GM19025 (cell line): ENCODE measurements around the gene BRAT1.
A peak's percentile ranks its signal among the peaks of the same experiment; 100 is the strongest.
"Not testable (repeated sequence)": the region's sequence is repeated elsewhere in the genome, so short reads cannot be mapped to it uniquely, and the experiment has no call there.

ENCODE experiments used
- ATAC-seq: cut with Tn5 transposase; IDR thresholded peaks from one replicate; pipeline ENCODE4 v1.9.1; 2021; ENCODE audit warnings: mild to moderate bottlenecking, low read depth, moderate library complexity; ENCODE audit not compliant: unreplicated experiment

The BRAT1 gene

DNA sequence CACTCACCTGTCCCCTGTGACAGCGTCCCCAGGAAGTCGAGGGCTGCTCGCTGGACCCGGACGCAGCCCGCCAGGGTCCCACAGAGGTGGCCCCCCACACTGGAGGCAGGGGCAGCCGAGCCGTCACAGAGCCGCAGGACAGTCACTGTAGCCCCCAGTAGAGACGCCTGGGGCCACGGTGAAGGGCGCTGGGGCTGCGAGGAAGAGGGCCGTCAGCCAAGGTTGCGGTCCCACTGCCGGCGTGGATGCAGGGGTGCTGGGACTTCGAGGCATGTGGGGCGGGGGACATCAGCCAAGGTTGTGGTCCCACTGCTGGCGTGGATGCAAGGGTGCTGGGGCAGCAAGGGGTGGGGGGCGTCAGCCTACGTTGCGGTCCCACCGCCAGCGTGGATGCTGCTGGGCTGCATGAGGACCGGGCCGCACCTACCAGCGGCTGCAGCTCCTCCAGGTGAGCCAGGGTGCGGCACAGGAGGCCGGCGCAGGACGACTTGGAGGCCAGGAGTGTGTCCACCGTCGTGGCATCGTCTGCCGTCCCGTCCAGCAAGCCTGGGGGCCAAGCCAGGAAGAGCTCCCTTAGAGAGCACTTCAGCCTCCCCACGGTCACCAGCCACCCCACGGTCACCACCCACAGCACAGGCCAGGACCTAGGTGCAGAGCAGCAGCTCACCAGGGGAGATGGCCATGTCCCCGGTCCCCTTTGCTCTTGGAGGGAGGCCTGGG, 13.9 kb downstream of the BRAT1 start:
- ATAC-seq, result no peak

DNA sequence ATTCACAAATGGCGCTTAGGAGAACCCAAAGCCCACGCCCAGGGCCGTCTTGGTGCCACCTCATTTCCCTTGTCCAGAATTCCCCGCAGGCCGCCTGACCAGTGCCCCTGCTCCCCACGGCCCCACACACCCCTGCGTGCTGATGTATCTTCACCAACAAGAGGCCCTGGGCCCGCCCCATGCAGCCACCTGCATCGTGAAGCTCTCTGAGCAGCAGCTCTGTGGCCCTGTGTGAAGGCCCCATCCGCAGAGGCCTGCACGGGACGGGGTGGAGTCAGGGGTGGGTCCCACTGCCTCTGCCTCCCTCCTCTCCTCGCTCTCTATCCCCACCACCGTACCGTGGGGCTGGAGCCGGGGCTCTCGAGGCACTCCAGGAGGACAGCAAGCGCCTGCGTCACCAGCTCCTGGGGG, 14.7 kb downstream of the BRAT1 start:
- ATAC-seq, result no peak

DNA sequence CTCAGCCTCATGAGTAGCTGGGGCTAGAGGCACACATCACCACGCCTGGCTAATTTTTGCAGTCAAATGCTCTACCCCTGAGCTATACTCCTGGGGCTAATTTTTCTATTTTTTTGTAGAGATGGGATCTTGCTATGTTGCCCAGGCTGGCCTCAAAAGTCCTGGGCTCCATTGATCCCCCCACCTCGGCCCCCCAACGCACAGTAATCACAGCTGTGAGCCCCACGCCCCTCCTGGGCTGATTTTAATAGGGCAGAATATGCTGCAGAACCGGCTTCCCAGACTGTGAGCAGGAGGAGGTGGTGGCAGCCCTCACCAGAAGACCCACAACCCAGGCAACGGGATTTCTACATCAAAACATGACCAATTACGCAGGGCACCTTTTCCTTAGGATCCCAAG, 15.2 kb downstream of the BRAT1 start:
- no peak for ATAC-seq

DNA sequence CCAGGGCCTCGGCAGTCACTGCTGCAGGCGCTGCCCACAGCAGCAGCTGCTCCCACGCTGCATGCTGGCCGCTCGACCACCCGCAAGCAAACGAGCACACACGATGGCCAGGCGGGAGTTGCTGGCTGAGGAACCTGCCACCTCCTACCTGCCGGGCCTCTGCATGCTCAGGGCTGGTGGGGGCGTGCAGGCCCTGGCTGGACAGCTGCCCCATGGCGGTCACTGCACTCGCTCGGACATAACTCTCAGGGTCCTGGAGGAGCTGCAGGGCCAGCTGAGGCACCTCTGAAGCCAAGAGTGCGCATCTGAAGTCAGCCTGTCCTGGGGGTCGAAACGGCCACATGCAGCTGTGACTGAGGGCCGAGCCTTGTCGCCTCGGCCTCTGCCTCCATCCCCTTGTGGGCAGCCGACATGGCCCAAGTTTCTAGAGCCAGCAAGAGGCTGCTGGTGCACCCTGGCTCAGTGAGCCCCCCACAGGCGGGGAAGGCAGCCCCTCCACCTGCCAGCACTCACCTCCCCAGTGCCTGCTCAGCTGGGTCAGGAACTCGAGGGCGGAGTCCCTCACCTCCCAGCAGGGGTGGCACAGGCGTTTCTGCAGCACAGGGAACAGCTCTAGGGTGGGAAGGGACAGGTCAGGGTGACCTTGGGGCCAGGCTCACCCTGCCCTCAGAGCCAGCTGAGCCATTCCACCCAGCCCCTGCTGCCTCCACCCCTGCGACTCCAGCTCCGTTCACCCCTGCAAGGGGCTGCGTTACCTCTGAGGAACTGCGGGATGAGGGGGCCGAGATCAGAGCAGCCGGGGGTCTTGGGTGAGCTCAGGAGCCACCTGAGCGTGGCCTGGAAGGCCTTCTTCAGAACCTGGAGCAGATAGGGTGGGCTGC, 16.1 kb downstream of the BRAT1 start:
- no peak for ATAC-seq

DNA sequence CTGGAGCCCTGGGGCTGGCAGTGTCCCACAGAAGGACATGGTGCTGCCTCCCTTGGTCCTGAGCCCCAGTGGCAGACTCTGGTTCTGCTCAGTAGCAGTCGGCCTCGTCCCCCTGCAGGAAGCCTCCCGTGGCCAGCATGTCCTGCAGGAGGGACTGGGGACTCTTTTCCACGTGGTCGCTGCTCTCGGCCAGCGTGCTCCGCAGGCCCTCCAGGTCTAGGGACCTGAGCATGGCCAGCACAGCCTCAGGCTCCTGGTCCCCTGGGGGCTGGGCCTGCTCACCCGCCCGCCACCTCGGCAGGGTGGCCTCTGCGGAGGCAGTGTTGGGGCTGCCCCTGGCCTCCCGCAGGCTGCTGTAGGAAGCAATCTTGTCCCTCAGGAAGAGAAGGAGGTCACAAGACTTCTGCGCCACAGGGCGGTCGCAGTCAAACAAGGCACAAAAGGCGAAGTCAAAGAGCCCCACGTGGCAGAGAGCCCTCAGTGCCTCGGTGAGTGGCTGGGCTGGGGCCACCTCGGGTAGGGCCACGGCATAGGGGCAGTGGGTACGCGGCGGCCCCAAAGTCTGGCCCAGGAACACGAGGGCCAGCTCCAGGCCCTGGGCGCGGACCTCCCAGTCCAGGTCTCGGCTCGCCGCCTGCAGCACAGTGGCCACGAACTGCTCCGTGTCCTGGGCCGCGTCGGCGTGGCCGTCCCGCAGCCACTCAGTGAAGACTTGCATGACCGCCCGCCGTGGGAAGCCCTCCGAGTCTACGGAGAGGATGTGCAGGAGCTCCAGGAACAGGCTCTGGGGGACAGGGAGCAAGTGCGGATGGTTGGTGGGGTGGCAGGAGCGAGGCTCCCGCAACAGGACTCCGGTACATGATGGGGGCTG, 17.1 kb downstream of the BRAT1 start:
- no peak for ATAC-seq

DNA sequence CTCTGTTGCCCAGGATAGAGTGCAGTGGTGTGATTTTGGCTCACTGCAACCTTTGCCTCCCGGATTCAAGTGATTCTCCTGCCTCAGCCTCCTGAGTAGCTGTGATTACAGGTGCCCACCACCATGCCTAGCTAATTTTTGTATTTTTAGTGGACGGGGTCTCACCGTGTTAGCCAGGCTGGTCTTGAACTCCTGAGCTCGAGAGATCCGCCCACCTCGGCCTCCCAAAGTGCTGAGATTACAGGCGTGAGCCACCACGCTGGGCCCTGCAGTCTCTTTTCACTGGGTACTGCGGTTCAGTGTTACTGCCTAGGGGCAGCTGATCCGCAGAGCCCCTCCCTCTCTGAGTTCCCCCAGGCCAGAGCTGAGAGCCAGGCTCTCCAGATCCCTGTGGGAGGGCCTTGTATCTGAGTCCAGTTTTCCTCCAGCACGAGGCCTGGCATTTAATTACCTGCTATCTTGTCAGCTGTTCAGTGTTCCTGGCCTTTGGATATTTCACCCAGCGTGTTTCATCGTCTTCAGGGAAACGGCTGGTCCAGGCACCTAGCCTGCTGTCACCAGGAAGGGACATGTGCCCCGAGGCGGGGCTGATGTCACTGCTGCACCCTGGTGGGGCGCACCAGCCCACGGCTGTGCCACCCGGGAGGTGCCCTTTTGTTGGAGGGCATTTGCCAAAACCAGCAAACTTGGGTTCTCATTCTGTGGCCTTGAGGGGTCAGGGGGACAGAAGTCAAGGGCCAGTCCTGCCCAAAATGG, 19.3 kb downstream of the BRAT1 start:
- not testable (repeated sequence) for ATAC-seq

DNA sequence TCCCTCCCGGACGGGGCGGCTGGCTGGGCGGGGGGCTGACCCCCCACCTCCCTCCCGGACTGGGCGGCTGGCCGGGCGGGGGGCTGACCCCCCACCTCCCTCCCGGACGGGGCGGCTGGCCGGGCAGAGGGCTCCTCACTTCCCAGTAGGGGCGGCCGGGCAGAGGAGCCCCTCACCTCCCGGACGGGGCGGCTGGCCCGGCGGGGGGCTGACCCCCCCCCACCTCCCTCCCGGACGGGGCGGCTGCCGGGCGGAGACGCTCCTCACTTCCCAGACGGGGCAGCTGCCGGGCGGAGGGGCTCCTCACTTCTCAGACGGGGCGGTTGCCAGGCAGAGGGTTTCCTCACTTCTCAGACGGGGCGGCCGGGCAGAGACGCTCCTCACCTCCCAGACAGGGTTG, 21.1 kb downstream of the BRAT1 start:
- ATAC-seq, result not testable (repeated sequence)

DNA sequence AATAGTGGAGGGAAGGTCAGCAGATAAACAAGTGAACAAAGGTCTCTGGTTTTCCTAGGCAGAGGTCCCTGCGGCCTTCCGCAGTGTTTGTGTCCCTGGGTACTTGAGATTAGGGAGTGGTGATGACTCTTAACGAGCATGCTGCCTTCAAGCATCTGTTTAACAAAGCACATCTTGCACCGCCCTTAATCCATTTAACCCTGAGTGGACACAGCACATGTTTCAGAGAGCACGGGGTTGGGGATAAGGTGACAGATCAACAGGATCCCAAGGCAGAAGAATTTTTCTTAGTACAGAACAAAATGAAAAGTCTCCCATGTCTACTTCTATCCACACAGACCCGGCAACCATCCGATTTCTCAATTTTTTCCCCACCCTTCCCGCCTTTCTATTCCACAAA, 21.8 kb downstream of the BRAT1 start:
- ATAC-seq, result not testable (repeated sequence)

DNA sequence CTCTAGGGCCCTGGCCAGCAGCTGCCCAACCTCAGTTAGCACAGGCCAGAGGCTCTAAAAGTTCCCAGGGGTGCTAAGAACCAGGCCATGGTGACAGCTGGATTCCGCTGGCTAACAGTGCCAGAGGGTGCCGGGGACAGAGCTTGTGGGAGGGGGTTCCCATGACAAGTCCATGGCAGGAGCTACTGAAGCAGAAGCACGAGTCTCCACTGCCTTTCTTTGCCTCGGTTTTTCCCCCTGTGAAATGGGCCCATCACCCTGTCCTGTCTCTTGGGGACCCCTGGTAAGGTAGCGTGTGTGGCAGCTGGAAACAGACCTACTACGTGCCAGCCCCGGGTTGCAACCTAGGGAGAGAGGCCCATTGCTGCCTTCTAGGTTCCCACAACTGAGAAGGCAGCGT, 22.5 kb downstream of the BRAT1 start:
- not testable (repeated sequence) for ATAC-seq

DNA sequence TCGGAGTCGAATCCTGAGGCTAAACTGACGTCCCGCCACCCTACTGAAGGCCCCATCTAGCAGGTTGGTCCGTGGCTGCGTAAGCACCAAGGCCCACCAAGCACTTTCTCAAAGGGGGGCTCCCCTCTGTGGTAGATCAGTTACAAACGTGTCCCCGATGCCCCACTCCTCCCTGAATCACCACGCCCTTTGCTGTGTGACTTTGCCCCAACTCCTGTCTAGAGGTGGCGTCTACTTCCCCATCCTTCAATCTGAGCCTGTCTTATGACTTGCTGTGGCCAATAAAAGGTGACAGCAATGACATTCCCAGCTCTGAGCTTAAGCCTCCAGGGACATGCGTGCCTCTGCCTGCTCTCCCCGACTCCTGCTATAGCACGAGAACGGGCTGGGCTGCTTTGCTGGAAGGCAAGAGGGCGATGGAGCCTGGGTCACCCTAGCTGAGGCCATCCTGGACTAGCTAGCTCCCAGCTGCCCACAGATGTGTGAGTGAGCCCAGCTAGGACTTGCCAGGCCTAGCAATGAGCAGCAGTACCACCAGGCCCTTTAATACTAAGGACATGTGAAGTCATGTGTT, 23.0 kb downstream of the BRAT1 start:
- ATAC-seq, result not testable (repeated sequence)

DNA sequence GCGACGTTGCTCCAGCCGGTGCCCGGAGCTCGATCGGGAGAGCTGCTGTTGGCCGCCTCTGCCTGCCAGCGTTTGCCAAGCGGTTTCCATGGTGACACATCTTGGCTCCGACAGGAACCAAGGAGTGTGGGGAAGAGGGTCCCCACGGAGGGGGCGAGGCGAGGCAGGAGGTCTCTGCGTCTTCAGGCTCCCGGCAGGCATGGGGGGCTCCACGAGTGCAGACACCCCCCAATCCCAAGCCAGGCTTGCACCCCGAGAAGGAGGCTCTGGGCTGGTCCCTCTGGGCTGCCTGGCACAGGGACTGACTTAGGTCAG, 23.6 kb downstream of the BRAT1 start:
- not testable (repeated sequence) for ATAC-seq

DNA sequence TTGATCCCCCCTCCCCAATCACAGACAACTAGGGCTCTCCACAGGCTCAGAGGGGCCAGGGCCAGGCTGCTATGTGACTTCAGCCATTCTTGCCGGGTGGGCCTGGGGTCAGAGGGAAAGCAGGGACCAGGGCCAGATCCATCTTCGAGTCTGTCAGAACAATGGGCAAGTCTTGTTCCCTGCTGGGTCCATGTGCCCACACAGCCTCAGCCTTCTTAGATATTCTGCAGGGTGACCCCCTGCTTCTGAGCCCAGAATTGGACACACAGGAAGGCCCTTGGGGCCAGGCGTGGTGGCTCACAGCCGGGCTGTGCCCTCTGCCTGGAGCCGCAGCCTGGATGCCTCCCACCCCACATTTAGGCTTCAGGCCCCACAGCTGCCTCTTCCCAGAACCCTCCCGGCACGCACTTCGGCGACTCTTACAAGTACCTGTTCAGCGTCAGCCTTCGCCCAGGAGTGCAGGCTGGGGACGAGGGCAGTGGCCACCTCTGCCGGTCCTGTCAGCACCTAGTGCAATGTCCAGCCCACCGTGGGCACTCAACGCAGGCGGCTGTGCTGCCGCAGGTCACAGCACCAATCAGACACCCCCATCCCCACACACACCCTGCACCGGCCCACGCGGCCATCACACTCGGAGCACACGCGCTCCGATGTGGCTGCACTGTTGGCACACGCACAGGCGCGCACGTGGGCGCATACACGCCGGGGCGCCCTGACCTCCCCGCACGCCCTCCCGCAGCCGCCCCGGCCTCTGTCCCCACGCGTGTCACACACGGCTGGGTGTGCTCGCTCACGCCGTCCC, 24.1 kb downstream of the BRAT1 start:
- not testable (repeated sequence) for ATAC-seq

DNA sequence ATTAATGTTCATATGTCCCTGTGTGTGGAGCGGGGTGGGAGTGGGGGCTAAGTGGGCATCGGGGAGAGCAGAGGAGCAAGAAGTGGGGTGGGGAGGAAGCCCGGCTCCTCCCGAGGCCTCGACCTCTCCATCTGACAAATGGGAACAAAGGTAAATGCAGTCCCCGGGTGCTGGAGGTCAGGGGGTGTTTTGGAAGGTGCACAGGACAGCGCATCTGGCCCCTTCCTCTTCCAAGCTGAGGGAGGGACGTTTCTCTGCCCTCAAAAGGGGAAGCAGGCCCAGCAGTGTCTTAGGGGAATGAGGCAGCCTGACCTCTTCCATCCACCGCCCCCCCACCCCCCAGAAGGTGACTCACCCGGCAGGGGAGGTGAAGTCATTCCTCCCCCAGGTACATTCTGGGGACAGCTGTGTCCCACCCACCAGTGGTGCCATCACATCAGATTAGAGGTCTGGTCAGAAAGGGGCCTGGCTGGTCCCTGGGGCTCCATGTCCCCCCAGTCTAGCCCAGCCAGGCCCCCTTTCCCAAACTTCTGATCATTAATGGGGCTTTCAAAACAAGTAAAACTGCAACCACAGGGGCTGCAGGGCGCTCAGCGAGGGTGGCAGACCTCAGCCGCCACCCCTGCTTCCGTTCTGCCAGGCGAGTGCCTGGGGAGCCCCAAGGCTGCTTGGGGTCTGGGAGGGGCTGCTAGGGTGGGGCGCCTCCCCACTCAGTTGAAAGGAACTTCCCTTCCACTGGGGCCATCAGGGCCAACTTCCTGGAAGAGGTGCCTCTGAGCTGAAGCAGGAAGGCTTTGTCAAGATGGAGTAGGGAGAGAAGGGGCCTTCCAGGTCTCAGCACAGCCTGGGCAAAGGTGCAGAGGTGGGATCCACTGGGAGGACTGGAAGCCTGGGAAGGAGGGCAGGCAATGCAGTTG, 25.0 kb downstream of the BRAT1 start:
- ATAC-seq, result peak; percentile 54

DNA sequence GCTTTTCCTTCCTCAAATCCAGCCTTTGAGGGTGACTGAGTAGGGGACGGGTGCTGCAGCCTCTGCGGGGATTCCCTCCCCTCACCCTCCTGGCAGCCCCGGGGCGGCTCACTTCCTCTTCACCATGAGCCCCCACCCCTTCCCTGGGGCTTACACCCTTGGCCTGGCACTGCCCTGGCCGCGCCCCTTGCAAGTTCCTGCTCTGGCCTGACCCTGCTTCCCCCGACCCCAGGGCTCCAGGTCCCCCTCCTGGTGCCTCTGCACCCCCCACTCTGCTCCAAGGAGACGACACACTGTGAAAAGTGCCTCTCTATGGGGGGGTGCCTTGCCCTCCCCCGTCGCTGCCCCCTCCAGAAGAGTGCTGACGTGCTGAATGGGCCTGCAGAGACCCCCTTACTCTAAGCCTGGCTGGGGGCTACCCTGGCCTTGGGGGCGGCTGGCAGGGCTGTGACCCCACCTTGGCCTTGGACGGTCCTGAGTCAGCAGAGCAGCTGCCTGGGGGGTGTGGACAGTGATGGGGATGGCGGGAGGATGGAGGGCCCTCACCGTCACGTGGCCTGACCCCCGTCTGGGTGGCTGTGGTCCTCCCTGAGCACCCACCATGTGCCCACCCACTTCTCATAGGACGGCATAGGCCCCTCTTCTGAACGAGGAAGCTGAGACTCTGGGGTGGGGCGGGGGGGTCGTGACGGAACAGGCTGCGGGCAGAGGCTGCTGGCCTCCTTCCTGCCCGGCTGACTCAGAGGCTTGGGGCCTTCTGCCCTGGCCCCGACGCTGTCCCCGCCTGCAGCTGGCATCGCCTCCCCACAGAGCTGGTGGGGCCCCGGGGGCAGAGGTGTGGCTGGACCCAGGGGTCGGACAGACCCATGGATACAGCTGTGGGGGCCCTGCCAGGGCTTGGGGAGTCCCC, 25.9 kb downstream of the BRAT1 start:
- ATAC-seq, result peak; percentile 45

DNA sequence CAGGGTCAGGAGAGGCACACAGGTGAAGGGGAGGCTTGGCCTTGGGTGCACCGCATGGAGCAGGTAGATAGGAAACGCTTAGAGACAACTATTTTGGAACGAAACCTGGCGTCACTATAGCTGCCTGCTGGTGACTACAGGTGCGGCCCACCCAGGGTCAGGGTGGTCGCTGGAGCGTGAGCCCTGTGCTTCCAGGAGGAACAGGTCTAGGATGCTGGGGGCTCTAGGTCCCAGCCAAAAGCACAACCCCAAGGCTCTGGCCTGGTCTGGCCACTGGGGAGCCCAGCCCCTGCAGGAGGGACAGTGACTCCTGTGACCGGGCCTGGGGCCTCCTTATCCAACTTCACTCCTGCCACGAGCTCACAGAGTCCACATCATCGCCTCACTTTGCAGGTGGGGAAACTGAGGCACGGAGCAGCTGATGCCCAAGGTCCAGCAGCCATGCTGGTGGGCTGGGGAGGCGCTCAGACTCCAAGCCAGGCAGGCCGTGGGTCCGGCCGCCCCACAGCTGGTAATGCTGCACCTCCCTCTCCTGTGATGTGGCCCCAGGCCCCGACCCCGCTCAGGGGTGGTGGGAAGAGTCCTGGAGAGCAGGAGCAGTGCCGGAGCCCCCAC, 26.7 kb downstream of the BRAT1 start:
- no peak for ATAC-seq
